Thyroid gland (tissue), 4 donors: ENCODE results near the gene ASIC3.

Experiments used
- CTCF ChIP-seq, 6 experiments: fragments of 200-600 bp in 3 of 6; fragments of 450-650 bp in 3 of 6; sonication (generic) in 3 of 6; IDR thresholded peaks; one replicate each; pipeline ENCODE4 v1.5.1; 2016 to 2019; ENCODE audit warnings: antibody characterized with exemption in 6 of 6, mild to moderate bottlenecking in 2 of 6, inconsistent platforms in 1 of 6, moderate library complexity in 1 of 6
- POLR2A ChIP-seq, 2 donors: fragments of 450-650 bp; IDR thresholded peaks; one replicate each; pipeline ENCODE4 v1.6.1; 2017; ENCODE audit warnings: antibody characterized with exemption in 2 of 2, mild to moderate bottlenecking in 2 of 2, moderate library complexity in 1 of 2

- TF ChIP-seq POLR2A (IDR thresholded peaks at IDR 0.05) (no peak), CTCF (IDR thresholded peaks at IDR 0.05) (no peak)
Measured at GRCh38 chr7:151001546-151001945, 46.8 kb upstream of the ASIC3 start.
